HG03442 (cell line): Measurements from ENCODE around the gene CHI3L1.

Experiments
- ATAC-seq: cut with Tn5 transposase; IDR thresholded peaks from one replicate; pipeline ENCODE4 v1.9.1; 2021; ENCODE audit warnings: mild to moderate bottlenecking, moderate library complexity; ENCODE audit not compliant: unreplicated experiment

Gene CHI3L1

GRCh38 chr1:203136409-203137042 lies 50.0 kb downstream of the CHI3L1 start:
- ATAC-seq: no peak

GRCh38 chr1:203135636-203136305 lies 50.7 kb downstream of the CHI3L1 start:
- ATAC-seq: no peak

- no peak for ATAC-seq
These were observed 52.4 kb downstream of the CHI3L1 start for GRCh38 chr1:203133970-203134725.

GRCh38 chr1:203131548-203132200 lies 54.8 kb downstream of the CHI3L1 start:
- ATAC-seq: no peak

- no peak for ATAC-seq
These were observed 56.0 kb downstream of the CHI3L1 start for GRCh38 chr1:203130358-203130985.

- ATAC-seq: no peak
These were observed 56.8 kb downstream of the CHI3L1 start for GRCh38 chr1:203129501-203130231.
